Ovary (tissue), 9 donors: Measurements from ENCODE around the gene TANK. TPM values are rescaled to one million over a fixed set of nuclear protein-coding genes. Genes with fewer than 3 reads are reported as not detected.
"Not testable (repeated sequence)": the region's sequence is repeated elsewhere in the genome, so short reads cannot be mapped to it uniquely, and the experiment has no call there.

ENCODE experiments used
- DNase-seq, 5 donors: peaks; one replicate each; pipeline ENCODE4 v3.0.0-alpha.2; 2019 to 2020
- H3K27ac ChIP-seq, 2 donors: fragments of 200-600 bp; one replicate each; pipeline versions ENCODE4 v1.5.1 to v1.8.0; 2019 to 2022
- H3K27me3 ChIP-seq: fragments of 200-600 bp; one replicate; pipeline ENCODE4 v1.8.0; 2022
- H3K36me3 ChIP-seq: fragments of 200-600 bp; sonication (generic); one replicate; pipeline ENCODE4 v1.5.1; 2019
- H3K4me1 ChIP-seq: one replicate; pipeline ENCODE4 v1.8.1; 2013; ENCODE audit warnings: mild to moderate bottlenecking, moderate library complexity; ENCODE audit not compliant: insufficient read depth
- H3K4me3 ChIP-seq: fragments of 200-600 bp; sonication (generic); one replicate; pipeline ENCODE4 v1.5.1; 2017
- H3K9me3 ChIP-seq, 2 donors: fragments of 200-600 bp in 1 of 2; sonication (generic) in 1 of 2; one replicate each; pipeline versions ENCODE4 v1.5.1 to v1.8.1; 2013 to 2019; ENCODE audit warnings: mild to moderate bottlenecking in 1 of 2, moderate library complexity in 1 of 2
- EP300 ChIP-seq: sonication (generic); formaldehyde crosslinking; IDR thresholded peaks from one replicate; pipeline ENCODE4 v1.6.1; 2017; ENCODE audit warnings: antibody characterized with exemption
- POLR2A ChIP-seq: fragments of 450-650 bp; IDR thresholded peaks from one replicate; pipeline ENCODE4 v1.6.1; 2017; ENCODE audit warnings: antibody characterized with exemption, mild to moderate bottlenecking, moderate library complexity
- WGBS, 3 donors: extraction: QIAGEN DNeasy Blood & Tissue Kit in 1 of 3; methylation state at CpG; one replicate each; pipeline versions ENCODE4 v1.1.5 to v1.1.7; 2013 to 2017; 5-methylcytosine and 5-hydroxymethylcytosine counted together
- intact Hi-C, 4 donors: fragments of 100-400 bp; cut with DNase I; formaldehyde crosslinking; loops; one replicate each; pipeline versions ENCODE4 v1.11.0 to v1.15.1; 2022 to 2023
- polyA plus RNA-seq, 2 donors: library from polyadenylated mRNA; stranded (reverse); fragments of 200-250 nt in 1 of 2; fragments of 350-450 nt in 1 of 2; fragmentation: Illumina TruSeq in 1 of 2; extraction: RNeasy Lipid Tissue Mini Kit (QIAGEN cat#74804) in 1 of 2; gene quantifications; one replicate each; pipeline ENCODE4 v1.2.3, GENCODE V29; 2013 to 2014
- total RNA-seq, 7 donors: library from RNA; depleted of rRNA in 2 of 7; stranded (reverse); fragments of >200 nt in 2 of 7; fragmentation: NEBNext Ultra II Directional in 3 of 7; extraction: Animal tissue kit (Norgen Biotek cat#: 25700) in 3 of 7; gene quantifications; one replicate each; pipeline versions ENCODE4 v1.1.0 to v1.2.4, GENCODE V29; 2016 to 2023
- TF ChIP-seq, protein P1 (sequence below), 3 donors: fragments of 450-650 bp in 2 of 3; fragments of 200-600 bp in 1 of 3; IDR thresholded peaks; one replicate each; pipeline versions ENCODE4 v1.5.1 to v1.8.0; 2016 to 2022; ENCODE audit warnings: antibody characterized with exemption in 3 of 3, mild to moderate bottlenecking in 1 of 3
- donor health status: DM: no; HTN: no; CAD: no; lungs with moderate emphysema.
- donor health status: DM: no; HTN: no; CAD: no.
- donor health status: Bipolar disorder and iron deficiency.
- donor health status: DM: yes; HTN: yes; CAD: no.
- donor health status: DM: no; HTN: no; CAD: no.
- donor health status: DM: yes; HTN: yes; CAD: no.

The TANK gene
- total and polyA plus RNA-seq, 9 donors = 31.4 to 99.8 (median 52.2) TPM

DNA sequence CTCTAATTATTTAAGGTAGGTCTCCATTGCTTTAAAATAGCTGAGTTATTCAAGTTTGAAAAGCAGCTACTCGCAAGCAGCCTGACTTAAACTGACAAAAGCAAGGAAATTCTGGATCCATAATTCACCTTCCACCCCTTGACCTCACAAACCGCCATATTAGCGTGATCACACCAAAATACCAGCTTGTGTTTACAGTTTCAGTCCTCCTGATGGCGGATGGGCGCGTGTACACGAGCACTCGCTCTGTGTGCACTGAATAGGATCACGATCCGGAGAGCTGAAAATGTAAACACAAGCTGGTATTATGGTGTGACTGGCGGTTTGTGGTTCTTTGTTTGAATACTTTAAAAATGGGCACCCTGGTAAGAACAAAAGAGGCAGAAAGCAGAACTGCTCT is 105.6 kb downstream of the TANK start:
- Histone ChIP-seq H3K4me1 (no peaks in the 10 kb centered on the region), H3K4me3 (no peak overlapping the region), H3K36me3 (no peaks in the 10 kb centered on the region), H3K9me3 (no peaks in the 10 kb centered on the region), H3K27ac (no peak overlapping the region), H3K27me3 (no peaks in the 10 kb centered on the region)
- intact Hi-C loops = no loop called here
- TF ChIP-seq POLR2A = no peak
- WGBS, 3 donors = 91 to 96% (median 93%) methylated on average over 11 of the region's 11 CpGs
- no peak for DNase-seq

GRCh38 chr2:161269111-161269510 is 108.9 kb downstream of the TANK start:
- no peaks in the 10 kb centered on the region for H3K9me3 ChIP-seq
- no peak for TF ChIP-seq EP300
- TF ChIP-seq POLR2A = no peak
- TF ChIP-seq, protein P1, sequence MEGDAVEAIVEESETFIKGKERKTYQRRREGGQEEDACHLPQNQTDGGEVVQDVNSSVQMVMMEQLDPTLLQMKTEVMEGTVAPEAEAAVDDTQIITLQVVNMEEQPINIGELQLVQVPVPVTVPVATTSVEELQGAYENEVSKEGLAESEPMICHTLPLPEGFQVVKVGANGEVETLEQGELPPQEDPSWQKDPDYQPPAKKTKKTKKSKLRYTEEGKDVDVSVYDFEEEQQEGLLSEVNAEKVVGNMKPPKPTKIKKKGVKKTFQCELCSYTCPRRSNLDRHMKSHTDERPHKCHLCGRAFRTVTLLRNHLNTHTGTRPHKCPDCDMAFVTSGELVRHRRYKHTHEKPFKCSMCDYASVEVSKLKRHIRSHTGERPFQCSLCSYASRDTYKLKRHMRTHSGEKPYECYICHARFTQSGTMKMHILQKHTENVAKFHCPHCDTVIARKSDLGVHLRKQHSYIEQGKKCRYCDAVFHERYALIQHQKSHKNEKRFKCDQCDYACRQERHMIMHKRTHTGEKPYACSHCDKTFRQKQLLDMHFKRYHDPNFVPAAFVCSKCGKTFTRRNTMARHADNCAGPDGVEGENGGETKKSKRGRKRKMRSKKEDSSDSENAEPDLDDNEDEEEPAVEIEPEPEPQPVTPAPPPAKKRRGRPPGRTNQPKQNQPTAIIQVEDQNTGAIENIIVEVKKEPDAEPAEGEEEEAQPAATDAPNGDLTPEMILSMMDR (IDR thresholded peaks at IDR 0.05) = no peak
- H3K4me3 ChIP-seq = no peak overlapping the region
- H3K4me1 ChIP-seq = no peaks in the 10 kb centered on the region
- no peaks in the 10 kb centered on the region for H3K36me3 ChIP-seq
- no peaks in the 10 kb centered on the region for H3K27me3 ChIP-seq
- intact Hi-C loops = no loop called here
- DNase-seq = no peak
- WGBS, 3 donors = 88 to 93% (median 90%) methylated on average over 3 of the region's 3 CpGs
- H3K27ac ChIP-seq = no peak overlapping the region

GRCh38 chr2:161273038-161273760 is 113.0 kb downstream of the TANK start:
- TF ChIP-seq, protein P1 (IDR thresholded peaks at IDR 0.05) = no peak
- TF ChIP-seq EP300 (no peak), POLR2A (no peak)
- DNase-seq = no peak
- Histone ChIP-seq H3K4me1 (no peaks in the 10 kb centered on the region), H3K9me3 (no peaks in the 10 kb centered on the region), H3K27me3 (no peaks in the 10 kb centered on the region), H3K36me3 (no peaks in the 10 kb centered on the region), H3K4me3 (no peak overlapping the region), H3K27ac (no peak overlapping the region)
- intact Hi-C loops = no loop called here
- 44 to 52% (median 48%) methylated on average over 5 of the region's 5 CpGs for WGBS, 3 donors

DNA sequence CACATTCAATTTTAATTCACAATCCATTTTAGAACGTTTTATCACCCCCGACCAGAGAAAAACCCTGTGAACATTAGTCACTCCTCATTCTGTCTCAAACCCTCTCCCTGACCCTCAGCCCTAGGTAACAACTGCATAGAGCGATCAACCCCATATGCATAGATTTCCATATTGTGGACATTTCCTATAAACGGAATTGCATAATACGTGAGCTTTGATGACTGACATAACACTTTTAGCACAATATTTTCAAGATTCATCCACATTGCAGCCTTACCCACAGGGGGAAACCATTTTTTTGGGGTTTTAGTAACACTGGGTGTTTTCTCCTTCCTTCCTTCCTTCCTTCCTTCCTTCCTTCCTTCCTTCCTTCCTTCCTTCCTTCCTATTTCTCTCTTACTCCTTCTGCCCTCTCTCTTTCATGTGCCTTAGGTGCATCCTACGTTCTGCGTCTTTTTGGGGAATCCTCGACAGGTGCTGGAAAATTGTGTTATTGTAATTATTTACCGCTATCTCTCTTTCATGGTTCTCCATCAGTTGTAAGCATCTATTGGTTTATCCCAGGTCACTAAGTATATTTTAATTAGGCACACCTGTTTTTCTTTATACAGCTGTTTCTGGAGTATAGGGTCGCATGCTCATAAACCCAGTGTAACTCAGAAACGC is 118.5 kb downstream of the TANK start:
- 62 to 69% (median 66%) methylated on average over 11 of the region's 11 CpGs for WGBS, 3 donors
- intact Hi-C loops, H3K9me3 ChIP-seq, H3K4me1 ChIP-seq, H3K36me3 ChIP-seq, H3K27ac ChIP-seq, H3K4me3 ChIP-seq, DNase-seq, H3K27me3 ChIP-seq: not testable (repeated sequence)

DNA sequence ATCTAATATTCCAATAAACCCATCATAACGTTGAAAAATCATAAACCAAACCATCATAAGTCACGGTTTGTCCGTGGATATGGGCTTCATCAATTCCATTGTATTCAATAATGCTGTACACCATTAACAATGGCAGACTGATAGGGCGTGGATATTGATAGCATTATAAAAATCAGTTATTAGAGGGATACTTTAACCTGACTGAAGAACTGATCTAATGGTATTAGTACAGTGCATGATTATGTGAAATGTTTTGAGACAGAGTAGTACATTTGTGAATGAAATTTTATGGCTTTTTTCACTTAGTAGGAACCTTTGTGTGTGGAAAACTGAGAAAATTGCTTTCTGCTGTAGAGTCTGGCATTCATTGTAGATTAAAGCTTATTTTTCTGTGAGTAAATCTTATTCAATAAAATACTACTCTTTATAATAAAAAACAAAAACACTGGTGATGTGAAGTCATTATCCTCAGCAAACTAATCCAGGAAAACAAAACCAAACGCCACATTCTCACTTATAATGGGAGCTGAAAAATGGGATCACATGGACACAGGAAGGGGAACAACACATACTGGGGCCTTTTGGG is 119.1 kb downstream of the TANK start:
- 74 to 78% (median 78%) methylated on average over 5 of the region's 5 CpGs for WGBS, 3 donors
- intact Hi-C loops = not testable (repeated sequence)

GRCh38 chr2:161280906-161281323 is 120.7 kb downstream of the TANK start:
- H3K4me3 ChIP-seq, H3K27me3 ChIP-seq, H3K4me1 ChIP-seq, intact Hi-C loops, H3K9me3 ChIP-seq, H3K36me3 ChIP-seq, H3K27ac ChIP-seq: not testable (repeated sequence)
- peak; percentile 18 to 67 (median 56) for DNase-seq
- WGBS, 3 donors = 74 to 83% (median 80%) methylated on average over 18 of the region's 18 CpGs

More for the DNA sequence above, 119.1 kb downstream of the TANK start:
- H3K27me3 ChIP-seq, H3K4me1 ChIP-seq, H3K4me3 ChIP-seq, H3K9me3 ChIP-seq, H3K36me3 ChIP-seq, H3K27ac ChIP-seq, DNase-seq: not testable (repeated sequence)

- H3K4me1 ChIP-seq, H3K4me3 ChIP-seq, intact Hi-C loops, H3K27me3 ChIP-seq, H3K27ac ChIP-seq, H3K9me3 ChIP-seq, H3K36me3 ChIP-seq: not testable (repeated sequence)
- WGBS, 3 donors = 71 to 83% (median 83%) methylated on average over 11 of the region's 11 CpGs
- peak in 1 of 5 donors; percentile 20 for DNase-seq
Observed at GRCh38 chr2:161281615-161282310, 121.5 kb downstream of the TANK start.

- H3K27ac ChIP-seq, H3K9me3 ChIP-seq, H3K4me3 ChIP-seq, H3K36me3 ChIP-seq, H3K4me1 ChIP-seq, H3K27me3 ChIP-seq, intact Hi-C loops: not testable (repeated sequence)
- DNase-seq = peak in 2 of 5 donors; percentile 12 to 21
- WGBS, 3 donors = 88 to 92% (median 91%) methylated on average over 9 of the region's 9 CpGs
Observed at GRCh38 chr2:161282311-161282644, 122.0 kb downstream of the TANK start.
